Spleen (tissue), 11 donors: Measurements from ENCODE around the gene ITPRID2. TPM values are rescaled to one million over a fixed set of nuclear protein-coding genes. Genes with fewer than 3 reads are reported as not detected.
"Not testable (repeated sequence)": the region's sequence is repeated elsewhere in the genome, so short reads cannot be mapped to it uniquely, and the experiment has no call there.

Experiments used
- DNase-seq: peaks from one replicate; pipeline ENCODE4 v3.0.0-alpha.2; 2020
- H3K27ac ChIP-seq, 8 donors: fragments of 200-600 bp; sonication (generic) in 7 of 8; 1 replicate in 4 of 8; 2 replicates in 4 of 8; pipeline versions ENCODE4 v1.5.0 to v1.8.0; 2016 to 2021; ENCODE audit warnings: inconsistent platforms in 4 of 8, mild to moderate bottlenecking in 4 of 8, moderate library complexity in 1 of 8
- H3K27me3 ChIP-seq, 7 donors: fragments of 200-600 bp; sonication (generic) in 6 of 7; replicated peaks in 1 of 7; 1 replicate in 4 of 7; 2 replicates in 3 of 7; pipeline versions ENCODE4 v1.5.0 to v1.8.0; 2016 to 2021; ENCODE audit warnings: inconsistent platforms in 3 of 7, mild to moderate bottlenecking in 1 of 7
- H3K36me3 ChIP-seq, 6 donors: fragments of 200-600 bp; sonication (generic) in 5 of 6; 1 replicate in 4 of 6; 2 replicates in 2 of 6; pipeline versions ENCODE4 v1.5.0 to v1.8.0; 2016 to 2021; ENCODE audit warnings: inconsistent platforms in 2 of 6
- H3K4me1 ChIP-seq, 6 donors: fragments of 200-600 bp; sonication (generic) in 5 of 6; 1 replicate in 3 of 6; 2 replicates in 3 of 6; pipeline versions ENCODE4 v1.5.0 to v1.8.0; 2016 to 2021; ENCODE audit warnings: inconsistent platforms in 3 of 6
- H3K4me3 ChIP-seq, 8 donors: fragments of 200-600 bp; sonication (generic) in 7 of 8; 1 replicate in 4 of 8; 2 replicates in 4 of 8; pipeline versions ENCODE4 v1.5.0 to v1.8.0; 2016 to 2021; ENCODE audit warnings: inconsistent platforms in 4 of 8, mild to moderate bottlenecking in 4 of 8, moderate library complexity in 2 of 8
- H3K9me3 ChIP-seq, 8 donors: fragments of 200-600 bp; sonication (generic) in 7 of 8; 1 replicate in 4 of 8; 2 replicates in 4 of 8; pipeline versions ENCODE4 v1.5.0 to v1.8.0; 2016 to 2021; ENCODE audit warnings: inconsistent platforms in 4 of 8
- CTCF ChIP-seq, 11 experiments: fragments of 200-600 bp in 7 of 11; fragments of 450-650 bp in 4 of 11; sonication (generic) in 4 of 11; IDR thresholded peaks in 8 of 11; conservative IDR thresholded peaks in 3 of 11; 1 replicate in 7 of 11; 2 replicates in 4 of 11; pipeline versions ENCODE4 v1.4.0 to v1.8.0; 2016 to 2021; ENCODE audit warnings: antibody characterized with exemption in 11 of 11, inconsistent platforms in 4 of 11, mild to moderate bottlenecking in 1 of 11
- POLR2A ChIP-seq, 3 donors: fragments of 450-650 bp; IDR thresholded peaks; one replicate each; pipeline ENCODE4 v1.5.1; 2017; ENCODE audit warnings: antibody characterized with exemption in 3 of 3, mild to moderate bottlenecking in 1 of 3
- POLR2AphosphoS5 ChIP-seq, 3 donors: sonication (generic); formaldehyde crosslinking; IDR thresholded peaks; one replicate each; pipeline ENCODE4 v1.5.1; 2017; ENCODE audit warnings: antibody characterized with exemption in 3 of 3
- WGBS, 5 donors: extraction: QIAGEN DNeasy Blood & Tissue Kit in 3 of 5; methylation state at CpG; one replicate each; pipeline versions ENCODE4 v1.1.5 to v1.1.7; 2013 to 2018; 5-methylcytosine and 5-hydroxymethylcytosine counted together
- intact Hi-C: fragments of 100-400 bp; cut with DNase I; formaldehyde crosslinking; loops from one replicate; pipeline ENCODE4 v1.15.0; 2023; ENCODE audit warnings: low total_unique reads
- polyA plus RNA-seq, 3 donors: library from polyadenylated mRNA; stranded (reverse); fragments of 200-250 nt; gene quantifications; one replicate each; pipeline ENCODE4 v1.2.1, GENCODE V29; 2013
- total RNA-seq, 7 donors: library from RNA; depleted of rRNA in 3 of 7; stranded (reverse); fragments of >200 nt in 3 of 7; fragmentation: NEBNext Ultra II Directional in 4 of 7; extraction: Animal tissue kit (Norgen Biotek cat#: 25700) in 4 of 7; gene quantifications; one replicate each; pipeline versions ENCODE4 v1.1.0 to v1.2.1, GENCODE V29; 2016 to 2021
- donor health status: healthy with polysubstance abuse.
- donor health status: DM: no; HTN: no; CAD: no; lungs with moderate emphysema.
- donor health status: DM: no; HTN: no; CAD: no.
- donor health status: Bipolar disorder and iron deficiency.
- donor health status: healthy.
- donor health status: DM: no; HTN: no; CAD: no.
- donor health status: DM: yes; HTN: yes; CAD: no.

ITPRID2 gene
- total and polyA plus RNA-seq, 10 donors = 18.0 to 230 (median 120) TPM

- Histone ChIP-seq H3K36me3 (no peaks in the 10 kb centered on the region), H3K9me3 (no peaks in the 10 kb centered on the region), H3K4me1 (peaks cover 0 to 12% (median 5%) of the 10 kb centered on the region in 6 donors), H3K27me3 (no peaks in the 10 kb centered on the region), H3K27ac (no peak overlapping the region), H3K4me3 (no peak overlapping the region)
- no peak for DNase-seq
- intact Hi-C loops = no loop called here
- 27 to 43% (median 41%) methylated on average over 1 of the region's 1 CpG for WGBS, 5 donors
- TF ChIP-seq CTCF (IDR thresholded peaks at IDR 0.05 in 8 of 11, conservative IDR thresholded peaks at IDR 0.05 in 3 of 11) (no peak), POLR2AphosphoS5 (IDR thresholded peaks at IDR 0.05) (no peak), POLR2A (IDR thresholded peaks at IDR 0.05) (no peak)
These were observed 63.5 kb downstream of the ITPRID2 start for GRCh38 chr2:181955010-181955409.

- H3K9me3 ChIP-seq, intact Hi-C loops, H3K36me3 ChIP-seq, H3K4me3 ChIP-seq, DNase-seq, H3K27ac ChIP-seq, H3K27me3 ChIP-seq: not testable (repeated sequence)
- H3K4me1 ChIP-seq = peaks cover 0 to 12% (median 5%) of the 10 kb centered on the region in 6 donors
- 87 to 95% (median 88%) methylated on average over 3 of the region's 3 CpGs for WGBS, 5 donors
These were observed 64.3 kb downstream of the ITPRID2 start for GRCh38 chr2:181955866-181956265.

- Histone ChIP-seq H3K4me3 (no peak overlapping the region), H3K4me1 (peaks cover 0 to 12% (median 5%) of the 10 kb centered on the region in 6 donors), H3K9me3 (no peaks in the 10 kb centered on the region), H3K27me3 (no peaks in the 10 kb centered on the region), H3K27ac (no peak overlapping the region), H3K36me3 (no peaks in the 10 kb centered on the region)
- 75 to 87% (median 76%) methylated on average over 4 of the region's 4 CpGs for WGBS, 5 donors
- no peak for TF ChIP-seq POLR2AphosphoS5 (IDR thresholded peaks at IDR 0.05)
- TF ChIP-seq POLR2A (IDR thresholded peaks at IDR 0.05) = no peak
- no peak for TF ChIP-seq CTCF (IDR thresholded peaks at IDR 0.05 in 8 of 11, conservative IDR thresholded peaks at IDR 0.05 in 3 of 11)
- no peak for DNase-seq
- intact Hi-C loops = no loop called here
These were observed 66.1 kb downstream of the ITPRID2 start for GRCh38 chr2:181957668-181958067.

GRCh38 chr2:181958726-181959125 is 67.2 kb downstream of the ITPRID2 start:
- intact Hi-C loops = no loop called here
- H3K27me3 ChIP-seq = no peaks in the 10 kb centered on the region
- H3K4me1 ChIP-seq = peaks cover 0 to 12% (median 5%) of the 10 kb centered on the region in 6 donors
- DNase-seq = no peak
- no peak overlapping the region for H3K4me3 ChIP-seq
- H3K27ac ChIP-seq = no peak overlapping the region
- 90 to 98% (median 95%) methylated on average over 1 of the region's 1 CpG for WGBS, 5 donors
- TF ChIP-seq POLR2A (IDR thresholded peaks at IDR 0.05) (no peak), POLR2AphosphoS5 (IDR thresholded peaks at IDR 0.05) (no peak), CTCF (IDR thresholded peaks at IDR 0.05 in 8 of 11, conservative IDR thresholded peaks at IDR 0.05 in 3 of 11) (no peak)
- H3K9me3 ChIP-seq = no peaks in the 10 kb centered on the region
- H3K36me3 ChIP-seq = no peaks in the 10 kb centered on the region

GRCh38 chr2:181959508-181959907 is 68.0 kb downstream of the ITPRID2 start:
- DNase-seq = no peak
- Histone ChIP-seq H3K27me3 (no peaks in the 10 kb centered on the region), H3K27ac (no peak overlapping the region), H3K9me3 (no peaks in the 10 kb centered on the region), H3K4me3 (no peak overlapping the region), H3K36me3 (no peaks in the 10 kb centered on the region), H3K4me1 (peaks cover 0 to 5% (median 1%) of the 10 kb centered on the region in 6 donors)
- TF ChIP-seq POLR2AphosphoS5 (IDR thresholded peaks at IDR 0.05) (no peak), CTCF (IDR thresholded peaks at IDR 0.05 in 8 of 11, conservative IDR thresholded peaks at IDR 0.05 in 3 of 11) (no peak)
- intact Hi-C loops = no loop called here

- 90 to 97% (median 96%) methylated on average over 5 to 8 of the region's 8 CpGs for WGBS, 5 donors
- H3K4me3 ChIP-seq, intact Hi-C loops, H3K4me1 ChIP-seq, H3K27me3 ChIP-seq, H3K9me3 ChIP-seq, H3K27ac ChIP-seq, DNase-seq, H3K36me3 ChIP-seq: not testable (repeated sequence)
These were observed 69.6 kb downstream of the ITPRID2 start for GRCh38 chr2:181961167-181961566.
